ENCODE results near the gene SLC4A1AP. TPM values are rescaled to one million over a fixed set of nuclear protein-coding genes. Genes with fewer than 3 reads are reported as not detected.

Gene SLC4A1AP
- polyA plus RNA-seq, 1 experiment, result 8.8 TPM

GRCh38 chr2:27730261-27730662 is 66.6 kb downstream of the SLC4A1AP start:
- ChIA-PET CTCF (interaction anchor here (0.5 kb wide), 1 partner anchor 315 kb away, joined by 3 read pairs; no protein-coding TSS in a partner anchor), POLR2A (no interaction called here)
- DNase-seq (ENCODE audit: low read depth), result no peak
- Histone ChIP-seq H3K36me3 (ENCODE audit: control insufficient read depth, insufficient read depth, low read length) (no peaks in the 10 kb centered on the region), H3K27me3 (ENCODE audit: control insufficient read depth, insufficient read depth, low read length) (no peaks in the 10 kb centered on the region), H3K4me3 (ENCODE audit: low read depth, low read length) (no peak overlapping the region)
- TF ChIP-seq CTCF (IDR thresholded peaks at IDR 0.05; ENCODE audit: insufficient read depth, low read depth, low read length), result no peak

DNA sequence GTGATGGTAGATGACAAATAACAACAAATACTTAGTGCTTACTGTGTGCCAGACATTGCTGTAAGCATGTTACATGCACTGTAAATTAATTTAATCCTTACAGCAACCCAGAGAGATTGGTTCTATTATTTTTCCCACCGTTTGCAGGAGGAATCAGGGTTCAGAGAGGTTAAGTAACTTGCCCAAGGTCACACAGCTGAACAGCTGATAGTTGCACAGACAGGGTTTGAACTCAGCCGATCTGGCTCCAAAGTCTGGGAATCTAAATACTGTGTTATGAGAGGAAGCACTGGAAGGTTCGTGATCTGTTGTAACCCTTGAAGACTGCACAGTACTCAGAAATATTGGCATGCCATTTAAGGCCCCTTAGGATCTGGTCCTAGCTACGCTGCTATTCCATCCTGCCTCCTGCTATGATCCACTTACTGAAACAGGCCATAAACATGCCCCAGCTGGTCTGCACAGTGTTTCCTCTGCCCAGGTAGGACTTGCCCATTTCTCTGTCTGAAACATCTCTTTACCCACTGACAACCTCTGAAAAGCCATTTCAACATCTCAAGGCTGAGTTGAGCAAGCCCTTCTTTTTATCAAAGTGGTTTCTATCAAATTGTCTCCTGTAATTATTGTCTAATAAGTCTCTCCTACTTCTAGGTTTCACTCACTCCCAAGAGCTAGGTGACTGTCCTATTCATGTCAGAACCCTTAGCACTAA is 67.4 kb downstream of the SLC4A1AP start:
- no peak for TF ChIP-seq CTCF (IDR thresholded peaks at IDR 0.05; ENCODE audit: insufficient read depth, low read depth, low read length)
- Histone ChIP-seq H3K27me3 (ENCODE audit: control insufficient read depth, insufficient read depth, low read length) (no peaks in the 10 kb centered on the region), H3K36me3 (ENCODE audit: control insufficient read depth, insufficient read depth, low read length) (no peaks in the 10 kb centered on the region), H3K4me3 (ENCODE audit: low read depth, low read length) (no peak overlapping the region)
- ChIA-PET CTCF (interaction anchor here (0.6 to 2.6 kb wide), 2 partner anchors 8 to 49 kb away, joined by 4 to 15 read pairs; no protein-coding TSS in a partner anchor), POLR2A (no interaction called here)
- DNase-seq (ENCODE audit: low read depth), result no peak

DNA sequence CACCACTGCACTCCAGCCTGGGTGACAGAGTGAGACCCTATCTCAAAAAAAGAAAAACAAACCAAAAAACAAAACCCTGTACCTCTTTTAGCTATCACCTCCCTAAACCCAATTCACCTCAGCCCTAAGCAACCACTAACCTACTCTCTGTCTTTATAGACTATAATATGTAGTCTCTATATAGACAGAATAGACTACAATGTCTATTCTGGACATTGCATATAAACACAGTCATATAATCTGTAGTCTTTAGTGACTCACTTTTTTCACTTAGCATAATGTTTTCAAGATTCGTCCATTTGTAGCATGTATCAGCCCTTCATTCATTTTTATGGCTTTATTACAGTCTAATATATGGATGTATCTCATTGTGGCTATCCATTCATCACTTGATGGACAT is 70.6 kb downstream of the SLC4A1AP start:
- TF ChIP-seq CTCF (IDR thresholded peaks at IDR 0.05; ENCODE audit: insufficient read depth, low read depth, low read length), result no peak
- Histone ChIP-seq H3K4me3 (ENCODE audit: low read depth, low read length) (no peak overlapping the region), H3K36me3 (ENCODE audit: control insufficient read depth, insufficient read depth, low read length) (no peaks in the 10 kb centered on the region), H3K27me3 (ENCODE audit: control insufficient read depth, insufficient read depth, low read length) (no peaks in the 10 kb centered on the region)
- DNase-seq (ENCODE audit: low read depth), result no peak
- ChIA-PET POLR2A (interaction anchor here (0.6 kb wide), 1 partner anchor 669 kb away, joined by 8 read pairs; no protein-coding TSS in a partner anchor), CTCF (no interaction called here)

GRCh38 chr2:27735263-27735904 is 71.7 kb downstream of the SLC4A1AP start:
- DNase-seq (ENCODE audit: low read depth), result no peak
- Histone ChIP-seq H3K4me3 (ENCODE audit: low read depth, low read length) (peak overlapping the region; percentile 38), H3K36me3 (ENCODE audit: control insufficient read depth, insufficient read depth, low read length) (no peaks in the 10 kb centered on the region), H3K27me3 (ENCODE audit: control insufficient read depth, insufficient read depth, low read length) (no peaks in the 10 kb centered on the region)
- TF ChIP-seq CTCF (IDR thresholded peaks at IDR 0.05; ENCODE audit: insufficient read depth, low read depth, low read length), result no peak
- ChIA-PET POLR2A (no interaction called here), CTCF (interaction anchor here (0.7 to 2.4 kb wide), 6 partner anchors 10 to 52 kb away, joined by 3 to 16 read pairs (median 4); no protein-coding TSS in a partner anchor)

Data from BJ (cell line).